Measurements from ENCODE around the gene ETFB. TPM values are rescaled to one million over a fixed set of nuclear protein-coding genes. Genes with fewer than 3 reads are reported as not detected.

Gene ETFB
- total and polyA plus RNA-seq, 10 of the 15 experiments (the other 5 are each of a cell fraction or from before 2014, with no cell fraction given) = 15.1 to 166 (median 87.8) TPM

DNA sequence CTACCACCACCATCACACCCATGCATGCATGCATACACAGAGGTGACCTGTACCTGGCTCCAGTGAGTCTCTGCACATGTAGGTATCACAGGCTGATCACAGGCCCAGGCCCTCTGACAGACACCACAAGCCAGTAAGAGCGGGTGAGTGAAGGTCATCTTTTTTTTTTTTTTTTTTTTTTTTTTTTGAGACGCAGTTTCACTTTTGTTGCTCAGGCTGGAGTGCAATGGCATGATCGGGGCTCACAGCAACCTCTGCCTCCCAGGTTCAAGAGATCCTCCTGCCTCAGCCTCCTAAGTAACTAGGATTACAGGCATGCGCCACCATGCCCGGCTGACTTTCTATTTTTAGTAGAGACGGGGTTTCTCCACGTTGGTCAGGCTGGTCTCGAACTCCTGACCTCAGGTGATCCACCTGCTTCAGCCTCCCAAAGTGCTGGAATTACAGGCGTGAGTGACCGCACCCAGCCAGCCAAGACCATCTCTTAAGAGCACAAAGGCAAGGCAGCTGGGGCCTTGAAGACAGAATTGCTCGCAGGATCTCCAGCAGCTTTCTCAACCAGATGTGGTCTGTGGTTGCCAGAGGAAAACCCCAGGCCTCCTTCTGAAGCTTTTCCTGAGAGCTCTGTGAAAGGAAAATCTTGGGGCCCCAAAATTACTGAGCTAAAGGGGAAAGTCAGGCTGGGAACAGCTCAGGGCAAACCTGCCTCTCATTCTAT, 9.5 kb upstream of the ETFB start (continued):
- TF ChIP-seq, protein P1, sequence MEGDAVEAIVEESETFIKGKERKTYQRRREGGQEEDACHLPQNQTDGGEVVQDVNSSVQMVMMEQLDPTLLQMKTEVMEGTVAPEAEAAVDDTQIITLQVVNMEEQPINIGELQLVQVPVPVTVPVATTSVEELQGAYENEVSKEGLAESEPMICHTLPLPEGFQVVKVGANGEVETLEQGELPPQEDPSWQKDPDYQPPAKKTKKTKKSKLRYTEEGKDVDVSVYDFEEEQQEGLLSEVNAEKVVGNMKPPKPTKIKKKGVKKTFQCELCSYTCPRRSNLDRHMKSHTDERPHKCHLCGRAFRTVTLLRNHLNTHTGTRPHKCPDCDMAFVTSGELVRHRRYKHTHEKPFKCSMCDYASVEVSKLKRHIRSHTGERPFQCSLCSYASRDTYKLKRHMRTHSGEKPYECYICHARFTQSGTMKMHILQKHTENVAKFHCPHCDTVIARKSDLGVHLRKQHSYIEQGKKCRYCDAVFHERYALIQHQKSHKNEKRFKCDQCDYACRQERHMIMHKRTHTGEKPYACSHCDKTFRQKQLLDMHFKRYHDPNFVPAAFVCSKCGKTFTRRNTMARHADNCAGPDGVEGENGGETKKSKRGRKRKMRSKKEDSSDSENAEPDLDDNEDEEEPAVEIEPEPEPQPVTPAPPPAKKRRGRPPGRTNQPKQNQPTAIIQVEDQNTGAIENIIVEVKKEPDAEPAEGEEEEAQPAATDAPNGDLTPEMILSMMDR (IDR thresholded peaks at IDR 0.05 in 2 of 3, conservative IDR thresholded peaks at IDR 0.05 in 1 of 3; ENCODE audit: control insufficient read depth in 2 of 3, extremely low read depth in 1 of 3, insufficient read depth in 1 of 3, low read depth in 3 of 3, low read length in 3 of 3) = no peak
- TF ChIP-seq CEBPZ (IDR thresholded peaks at IDR 0.05; ENCODE audit: low read depth, low read length) (no peak), CEBPB (IDR thresholded peaks at IDR 0.05; ENCODE audit: borderline replicate concordance in 1 of 2, low read depth in 2 of 2, low read length in 2 of 2) (no peak), STAT1 (conservative IDR thresholded peaks at IDR 0.05) (no peak), NFIC (IDR thresholded peaks at IDR 0.05; ENCODE audit: low read depth, low read length) (peak; percentile 73; the same call in 1 of the 2 replicates), CHD4 (IDR thresholded peaks at IDR 0.05) (no peak), SIX5 (IDR thresholded peaks at IDR 0.05; ENCODE audit: low read depth, low read length, severe bottlenecking) (no peak), IKZF2 (IDR thresholded peaks at IDR 0.05) (peak; percentile 88 to 93), POLR2AphosphoS5 (IDR thresholded peaks at IDR 0.05; ENCODE audit: low read length) (no peak), SREBF2 (IDR thresholded peaks at IDR 0.05; ENCODE audit: low read length) (no peak), IRF4 (IDR thresholded peaks at IDR 0.05; ENCODE audit: low read depth, low read length) (no peak), SMARCA5 (IDR thresholded peaks at IDR 0.05) (peak; percentile 68; the same call in 1 of the 2 replicates), RELB (IDR thresholded peaks at IDR 0.05; ENCODE audit: low read depth) (peak; percentile 73), EP300 (IDR thresholded peaks at IDR 0.05; ENCODE audit: borderline replicate concordance in 1 of 2, control insufficient read depth in 1 of 2, low read depth in 2 of 2, low read length in 2 of 2) (no peak), MEF2B (IDR thresholded peaks at IDR 0.05; ENCODE audit: partially characterized antibody, poor library complexity, severe bottlenecking) (peak; percentile 28), POLR2AphosphoS2 (IDR thresholded peaks at IDR 0.05; ENCODE audit: low read depth, low read length) (no peak), BRCA1 (IDR thresholded peaks at IDR 0.05; ENCODE audit: low read depth, low read length) (no peak), ZBTB33 (IDR thresholded peaks at IDR 0.05) (no peak), HDGF (IDR thresholded peaks at IDR 0.05) (no peak)
